Kidney epithelial cell (primary cell): ENCODE data around the gene PRELID3B. TPM values are rescaled to one million over a fixed set of nuclear protein-coding genes. Genes with fewer than 3 reads are reported as not detected.

ENCODE experiments used
- DNase-seq: peaks from one replicate; pipeline ENCODE4 v3.0.0-alpha.2; 2010; ENCODE audit warnings: low read depth
- H3K27me3 ChIP-seq: 2 replicates; pipeline ENCODE4 v1.6.0; 2011; ENCODE audit warnings: low read length; ENCODE audit not compliant: control insufficient read depth, insufficient read depth
- H3K36me3 ChIP-seq: 2 replicates; pipeline ENCODE4 v1.5.1; 2011; ENCODE audit warnings: low read length; ENCODE audit not compliant: control insufficient read depth, insufficient read depth
- H3K4me3 ChIP-seq: 2 replicates; pipeline ENCODE4 v1.5.1; 2011; ENCODE audit warnings: low read depth, mild to moderate bottlenecking, control low read depth, low read length
- CTCF ChIP-seq: IDR thresholded peaks from 2 replicates; pipeline ENCODE4 v1.5.1; 2011; ENCODE audit warnings: mild to moderate bottlenecking, moderate library complexity, low read length, control low read depth, inconsistent platforms; ENCODE audit not compliant: insufficient read depth, poor library complexity, severe bottlenecking
- total RNA-seq: library from RNA; depleted of rRNA; stranded (reverse); fragments of >200 nt; gene quantifications from 2 replicates; pipeline ENCODE4 v1.2.3, GENCODE V29; 2015

The PRELID3B gene
- total RNA-seq, 1 donor from 2014 or later = 61.5 TPM

DNA sequence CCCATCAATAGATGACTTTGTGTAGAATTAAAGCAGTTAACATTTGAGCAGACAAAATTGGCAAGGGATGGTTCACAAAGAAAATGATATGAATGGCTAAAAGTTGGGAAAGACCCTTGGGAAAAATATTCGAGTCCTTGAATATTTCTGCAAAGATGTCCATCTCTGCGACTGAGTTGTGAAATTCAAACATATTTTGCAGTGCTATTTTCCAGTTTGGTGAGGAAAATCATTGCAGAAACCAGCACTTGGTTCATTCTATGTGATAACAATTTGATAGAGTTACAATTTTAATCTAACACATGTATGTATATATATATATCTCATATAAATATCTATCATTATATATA, 6.1 kb upstream of the PRELID3B start:
- Histone ChIP-seq H3K27me3 (peaks cover 9% of the 10 kb centered on the region), H3K36me3 (no peaks in the 10 kb centered on the region), H3K4me3 (no peak overlapping the region)
- no peak for DNase-seq
- TF ChIP-seq CTCF = no peak

- no peak for DNase-seq
- H3K4me3 ChIP-seq = no peak overlapping the region
- H3K27me3 ChIP-seq = peaks cover 9% of the 10 kb centered on the region
Observed at GRCh38 chr20:59047938-59048680, 5.5 kb upstream of the PRELID3B start.

DNA sequence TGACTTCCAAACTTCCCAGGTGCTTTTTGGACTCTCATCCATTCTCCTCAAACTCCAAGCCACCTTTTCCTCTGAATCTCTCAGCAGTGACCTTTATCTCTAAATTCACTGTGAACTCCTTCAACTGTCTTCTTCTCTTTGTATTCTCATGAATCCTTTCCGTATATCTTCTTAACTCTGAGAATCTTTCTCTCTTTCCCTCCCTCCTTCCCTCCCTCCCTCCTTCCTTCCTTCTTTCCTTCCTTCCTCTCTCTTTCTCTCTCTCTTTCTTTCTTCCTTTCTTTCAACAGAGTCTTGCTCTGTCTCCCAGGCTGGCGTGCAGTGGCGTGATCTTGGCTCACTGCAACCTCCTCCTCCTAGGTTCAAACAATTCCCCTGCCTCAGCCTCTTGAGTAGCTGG, 4.3 kb upstream of the PRELID3B start:
- Histone ChIP-seq H3K27me3 (peaks cover 9% of the 10 kb centered on the region), H3K36me3 (no peaks in the 10 kb centered on the region), H3K4me3 (no peak overlapping the region)
- TF ChIP-seq CTCF = no peak
- DNase-seq = no peak

More at GRCh38 chr20:59047938-59048680, 5.5 kb upstream of the PRELID3B start:
- no peak for TF ChIP-seq CTCF
- no peaks in the 10 kb centered on the region for H3K36me3 ChIP-seq

DNA sequence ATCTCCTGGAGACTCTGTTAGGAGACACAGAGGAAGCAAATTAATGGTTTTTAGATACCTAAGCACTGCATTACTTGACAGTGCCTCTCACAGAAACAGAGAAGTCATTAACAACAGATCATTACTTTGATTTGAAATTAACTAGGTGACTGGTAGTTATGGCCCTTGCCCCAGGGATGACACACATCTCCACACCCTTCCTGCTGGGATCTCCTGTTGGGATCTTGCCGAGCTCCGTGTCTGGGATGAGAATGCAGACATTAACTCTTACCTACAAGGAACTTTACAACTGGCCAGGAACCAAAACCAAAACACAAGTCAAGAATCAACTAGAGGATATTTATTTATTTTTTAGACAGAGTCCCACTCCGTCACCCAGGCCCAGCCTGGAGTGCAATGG, 2.2 kb upstream of the PRELID3B start:
- no peak for DNase-seq
- Histone ChIP-seq H3K27me3 (peaks cover 4% of the 10 kb centered on the region), H3K4me3 (no peak overlapping the region), H3K36me3 (no peaks in the 10 kb centered on the region)
- no peak for TF ChIP-seq CTCF

DNA sequence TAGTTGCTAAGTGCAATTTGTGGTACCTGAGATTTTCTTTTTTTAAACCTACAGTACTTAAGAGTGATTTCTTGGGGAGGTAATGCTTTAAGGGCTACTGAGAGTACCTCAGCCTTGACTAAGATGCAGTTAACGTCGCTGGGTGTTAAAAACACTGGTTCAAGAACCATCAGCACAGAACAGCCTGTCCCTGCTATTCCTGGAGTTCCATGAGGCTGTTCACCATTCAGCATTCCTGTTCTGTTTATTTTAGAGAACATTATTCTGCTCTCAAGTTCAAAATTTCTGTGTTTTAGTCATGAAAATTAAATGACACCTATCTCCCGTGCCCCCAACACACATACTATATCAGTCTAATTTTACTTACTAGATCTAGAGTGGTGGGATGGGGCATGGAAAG, 1.7 kb upstream of the PRELID3B start:
- no peak for TF ChIP-seq CTCF
- Histone ChIP-seq H3K4me3 (no peak overlapping the region), H3K27me3 (no peaks in the 10 kb centered on the region), H3K36me3 (no peaks in the 10 kb centered on the region)
- DNase-seq = no peak

DNA sequence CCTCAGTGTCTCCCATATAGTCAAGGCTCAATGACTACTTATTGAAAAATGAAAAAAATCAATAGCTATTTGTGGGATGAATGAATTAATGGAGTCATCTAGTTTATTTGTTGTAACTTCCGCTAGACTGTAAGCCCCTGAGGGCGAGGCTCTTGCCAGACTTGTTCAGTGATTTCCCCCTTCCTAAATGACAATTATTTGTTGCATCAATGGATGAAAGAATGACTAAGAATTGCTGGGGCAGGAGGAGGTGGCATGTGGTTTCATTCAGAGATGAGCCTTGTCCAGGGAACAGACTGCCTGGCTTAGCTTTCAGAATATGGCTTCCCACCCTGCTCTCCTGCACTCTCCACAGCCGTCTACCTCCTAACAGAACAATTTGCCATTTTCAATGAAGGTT, 1.1 kb upstream of the PRELID3B start:
- H3K4me3 ChIP-seq = no peak overlapping the region
- DNase-seq = no peak
- no peak for TF ChIP-seq CTCF
- no peaks in the 10 kb centered on the region for H3K36me3 ChIP-seq
- H3K27me3 ChIP-seq = no peaks in the 10 kb centered on the region
